Fibroblast of lung (primary cell): ENCODE measurements around the gene GLB1L. TPM values are rescaled to one million over a fixed set of nuclear protein-coding genes. Genes with fewer than 3 reads are reported as not detected.

ENCODE experiments used
- DNase-seq, 2 donors: peaks; one replicate each; pipeline versions ENCODE4 v3.0.0 to v3.0.0-alpha.2; 2010; ENCODE audit warnings: low read depth in 2 of 2
- H2AFZ ChIP-seq: 2 replicates; pipeline ENCODE4 v1.5.1; 2012; ENCODE audit warnings: low read length, control low read depth, inconsistent platforms
- H3K27ac ChIP-seq: 2 replicates; pipeline ENCODE4 v1.5.1; 2011; ENCODE audit warnings: low read length, control low read depth; ENCODE audit not compliant: insufficient read depth
- H3K27me3 ChIP-seq: 2 replicates; pipeline ENCODE4 v1.5.1; 2011; ENCODE audit warnings: mild to moderate bottlenecking, low read length; ENCODE audit not compliant: control insufficient read depth, insufficient read depth
- H3K36me3 ChIP-seq: 2 replicates; pipeline ENCODE4 v1.5.1; 2011; ENCODE audit warnings: low read length; ENCODE audit not compliant: control insufficient read depth, insufficient read depth
- H3K4me1 ChIP-seq: 2 replicates; pipeline ENCODE4 v1.5.1; 2011; ENCODE audit warnings: low read length; ENCODE audit not compliant: control insufficient read depth, insufficient read depth; ENCODE audit errors: extremely low read depth
- H3K4me2 ChIP-seq: 2 replicates; pipeline ENCODE4 v1.5.1; 2011; ENCODE audit warnings: low read length, control low read depth; ENCODE audit not compliant: insufficient read depth; ENCODE audit errors: extremely low read depth
- H3K4me3 ChIP-seq, 4 experiments: fragments of 200-600 bp in 1 of 4; sonication (generic) in 1 of 4; replicated peaks in 1 of 4; 2 replicates each; pipeline ENCODE4 v1.5.1; 2011 to 2016; ENCODE audit warnings: low read length in 4 of 4, low read depth in 3 of 4, mild to moderate bottlenecking in 3 of 4, control low read depth in 2 of 4, inconsistent platforms in 1 of 4, mixed read lengths in 1 of 4; ENCODE audit not compliant: insufficient read depth in 1 of 4; ENCODE audit errors: control extremely low read depth in 1 of 4
- H3K79me2 ChIP-seq: 2 replicates; pipeline ENCODE4 v1.5.1; 2012; ENCODE audit warnings: mild to moderate bottlenecking, low read length, inconsistent platforms; ENCODE audit not compliant: control insufficient read depth, insufficient read depth
- H3K9ac ChIP-seq: 2 replicates; pipeline ENCODE4 v1.5.1; 2011; ENCODE audit warnings: mild to moderate bottlenecking, low read length, control low read depth; ENCODE audit not compliant: insufficient read depth
- H3K9me3 ChIP-seq: 2 replicates; pipeline ENCODE4 v1.5.1; 2012; ENCODE audit warnings: low read depth, low read length; ENCODE audit not compliant: control insufficient read depth, insufficient read depth
- H4K20me1 ChIP-seq: 2 replicates; pipeline ENCODE4 v1.5.1; 2011; ENCODE audit warnings: low read length; ENCODE audit not compliant: control insufficient read depth, insufficient read depth; ENCODE audit errors: extremely low read depth
- CTCF ChIP-seq, 2 donors: IDR thresholded peaks in 1 of 2; conservative IDR thresholded peaks in 1 of 2; 1 replicate in 1 of 2; 2 replicates in 1 of 2; pipeline ENCODE4 v1.5.1; 2011 to 2012; ENCODE audit warnings: low read length in 2 of 2, control low read depth in 1 of 2, inconsistent platforms in 1 of 2, low read depth in 1 of 2, mild to moderate bottlenecking in 1 of 2
- EZH2 ChIP-seq: IDR thresholded peaks from 2 replicates; pipeline ENCODE4 v1.5.1; 2012; ENCODE audit warnings: low read length, control low read depth, mild to moderate bottlenecking; ENCODE audit errors: missing control alignments
- polyA plus RNA-seq, 2 donors: library from polyadenylated mRNA; depleted of rRNA in 1 of 2; stranded (reverse) in 1 of 2; unstranded in 1 of 2; fragments of >200 nt; gene quantifications; 2 replicates each; pipeline ENCODE4 v1.2.1, GENCODE V29; 2011 to 2012; ENCODE audit warnings: missing spikeins in 1 of 2
- total RNA-seq: library from RNA; depleted of rRNA; stranded (reverse); fragments of >200 nt; gene quantifications from 2 replicates; pipeline ENCODE4 v1.2.1, GENCODE V29; 2014

The GLB1L gene
- total and polyA plus RNA-seq, 2 donors (not counting 1 experiment from before 2014, with no cell fraction given) = 12.8 to 28.2 TPM

- Histone ChIP-seq H3K4me1 (peaks cover 12% of the 10 kb centered on the region), H3K4me3 (no peak overlapping the region), H3K79me2 (no peaks in the 10 kb centered on the region), H3K9me3 (no peaks in the 10 kb centered on the region), H3K9ac (no peak overlapping the region), H3K36me3 (no peaks in the 10 kb centered on the region), H2AFZ (no peak overlapping the region), H4K20me1 (no peaks in the 10 kb centered on the region), H3K4me2 (no peak overlapping the region), H3K27ac (no peak overlapping the region), H3K27me3 (peaks cover 18% of the 10 kb centered on the region)
- TF ChIP-seq CTCF (conservative IDR thresholded peaks at IDR 0.05 in 1 of 2, IDR thresholded peaks at IDR 0.05 in 1 of 2; ENCODE audit: low read depth in 1 of 2, low read length in 2 of 2) = no peak
- no peak for TF ChIP-seq EZH2
- no peak for DNase-seq
Measured at GRCh38 chr2:219270055-219270372, 24.8 kb upstream of the GLB1L start.

GRCh38 chr2:219269362-219270054 lies 24.3 kb upstream of the GLB1L start:
- Histone ChIP-seq H3K9me3 (no peaks in the 10 kb centered on the region), H3K79me2 (no peaks in the 10 kb centered on the region), H4K20me1 (no peaks in the 10 kb centered on the region), H3K9ac (no peak overlapping the region), H3K27me3 (peaks cover 18% of the 10 kb centered on the region), H3K4me1 (peaks cover 8% of the 10 kb centered on the region), H3K4me2 (no peak overlapping the region), H2AFZ (no peak overlapping the region), H3K4me3 (no peak overlapping the region), H3K36me3 (no peaks in the 10 kb centered on the region), H3K27ac (no peak overlapping the region)
- no peak for TF ChIP-seq CTCF (conservative IDR thresholded peaks at IDR 0.05 in 1 of 2, IDR thresholded peaks at IDR 0.05 in 1 of 2; ENCODE audit: low read depth in 1 of 2, low read length in 2 of 2)
- no peak for TF ChIP-seq EZH2
- no peak for DNase-seq

GRCh38 chr2:219268294-219268693 lies 23.1 kb upstream of the GLB1L start:
- Histone ChIP-seq H3K27ac (no peak overlapping the region), H3K4me1 (no peaks in the 10 kb centered on the region), H3K9ac (no peak overlapping the region), H3K36me3 (no peaks in the 10 kb centered on the region), H3K79me2 (no peaks in the 10 kb centered on the region), H3K4me2 (no peak overlapping the region), H3K27me3 (peaks cover 18% of the 10 kb centered on the region), H3K4me3 (no peak overlapping the region), H4K20me1 (no peaks in the 10 kb centered on the region), H2AFZ (no peak overlapping the region), H3K9me3 (no peaks in the 10 kb centered on the region)
- DNase-seq = no peak
- no peak for TF ChIP-seq EZH2
- no peak for TF ChIP-seq CTCF (conservative IDR thresholded peaks at IDR 0.05 in 1 of 2, IDR thresholded peaks at IDR 0.05 in 1 of 2; ENCODE audit: low read depth in 1 of 2, low read length in 2 of 2)
